ENCODE measurements around the gene TEAD4. TPM values are rescaled to one million over a fixed set of nuclear protein-coding genes. Genes with fewer than 3 reads are reported as not detected.

TEAD4 gene
- total and polyA plus RNA-seq, 11 donors: 5.7 to 59.2 (median 16.1) TPM

GRCh38 chr12:3004655-3005565, 45.7 kb downstream of the TEAD4 start:
- ATAC-seq: peak; percentile 33 to 62 (median 40)
- DNase-seq: no peak
- WGBS, 4 donors: 56 to 57% (median 57%) methylated on average over 15 of the region's 15 CpGs
- intact Hi-C loops (cut with DNase I): no loop called here
- H3K9me3 ChIP-seq: no peaks in the 10 kb centered on the region
- peaks cover 0 to 12% (median 3%) of the 10 kb centered on the region in 12 donors for H3K4me1 ChIP-seq
- TF ChIP-seq POLR2A (IDR thresholded peaks at IDR 0.05) (no peak), CTCF (IDR thresholded peaks at IDR 0.05) (peak in 6 of 12 donors; percentile 6 to 31 (median 22))
- peaks cover 0 to 6% (median 0%) of the 10 kb centered on the region in 9 donors for H3K36me3 ChIP-seq
- no peaks in the 10 kb centered on the region for H3K27me3 ChIP-seq
- peak overlapping the region in 1 of 12 donors; percentile 38 for H3K27ac ChIP-seq
- no peak overlapping the region for H3K4me3 ChIP-seq

- no peak for DNase-seq
- TF ChIP-seq POLR2A (IDR thresholded peaks at IDR 0.05): no peak
- no peak for TF ChIP-seq CTCF (IDR thresholded peaks at IDR 0.05)
- intact Hi-C loops (cut with DNase I): no loop called here
- no peaks in the 10 kb centered on the region for H3K9me3 ChIP-seq
- peaks cover 0 to 12% (median 3%) of the 10 kb centered on the region in 12 donors for H3K4me1 ChIP-seq
- H3K4me3 ChIP-seq: no peak overlapping the region
- WGBS, 4 donors: 96 to 98% (median 97%) methylated on average over 8 of the region's 8 CpGs
- H3K36me3 ChIP-seq: peaks cover 0 to 6% (median 0%) of the 10 kb centered on the region in 9 donors
- H3K27ac ChIP-seq: no peak overlapping the region
- no peaks in the 10 kb centered on the region for H3K27me3 ChIP-seq
- no peak for ATAC-seq
Measured at GRCh38 chr12:3005736-3006135, 46.5 kb downstream of the TEAD4 start.

GRCh38 chr12:3009780-3010179, 50.6 kb downstream of the TEAD4 start:
- Histone ChIP-seq H3K4me3 (no peak overlapping the region), H3K27ac (no peak overlapping the region), H3K9me3 (no peaks in the 10 kb centered on the region), H3K4me1 (peaks cover 0 to 20% (median 5%) of the 10 kb centered on the region in 12 donors), H3K36me3 (peaks cover 0 to 3% (median 0%) of the 10 kb centered on the region in 9 donors), H3K27me3 (no peaks in the 10 kb centered on the region)
- ATAC-seq: no peak
- WGBS, 4 donors: 92 to 95% (median 94%) methylated on average over 14 of the region's 14 CpGs
- intact Hi-C loops (cut with DNase I): no loop called here
- TF ChIP-seq CTCF (IDR thresholded peaks at IDR 0.05) (no peak), POLR2A (IDR thresholded peaks at IDR 0.05) (no peak)
- no peak for DNase-seq

- H3K4me3 ChIP-seq: no peak overlapping the region
- H3K27ac ChIP-seq: no peak overlapping the region
- no peaks in the 10 kb centered on the region for H3K27me3 ChIP-seq
- peaks cover 0 to 17% (median 4%) of the 10 kb centered on the region in 12 donors for H3K4me1 ChIP-seq
- no peak for TF ChIP-seq CTCF (IDR thresholded peaks at IDR 0.05)
- no peak for TF ChIP-seq POLR2A (IDR thresholded peaks at IDR 0.05)
- peaks cover 0 to 2% (median 0%) of the 10 kb centered on the region in 9 donors for H3K36me3 ChIP-seq
- 89 to 94% (median 90%) methylated on average over 20 to 22 of the region's 22 CpGs for WGBS, 4 donors
- ATAC-seq: no peak
- intact Hi-C loops (cut with DNase I): no loop called here
- no peak for DNase-seq
- H3K9me3 ChIP-seq: no peaks in the 10 kb centered on the region
Measured at GRCh38 chr12:3010214-3010930, 51.2 kb downstream of the TEAD4 start.
